HCT116 (cell line): ENCODE data around the gene THYN1. TPM values are rescaled to one million over a fixed set of nuclear protein-coding genes. Genes with fewer than 3 reads are reported as not detected.

ENCODE experiments used
- ATAC-seq: fragments of 200-7000 bp; cut with Tn5 transposase; 2 replicates; pipeline ENCODE4 v1.9.1; 2020; ENCODE audit warnings: mild to moderate bottlenecking, moderate library complexity
- BruUV-seq: library from RNA; stranded (reverse); fragments of 400-500 nt; replicated peaks from 2 replicates; lab custom pipeline; 2021; lab: Mats Ljungman, UMichigan
- CTCF ChIA-PET: fragments of 300-600 bp; sonication (Branson Sonifier 250); formaldehyde crosslinking; loops from one replicate; lab custom pipeline; 2021; ENCODE audit warnings: antibody characterized with exemption; lab: Charles Lee
- POLR2A ChIA-PET: fragments of 300-600, 350-600 bp; sonication (Branson Sonifier 250); formaldehyde crosslinking; loops from one replicate; lab custom pipeline; 2021; ENCODE audit warnings: antibody characterized with exemption; lab: Charles Lee
- RAD21 ChIA-PET, 2 experiments: fragments of 300-600 bp; sonication (Branson Sonifier 250); formaldehyde crosslinking; loops; one replicate each; lab custom pipeline; 2023; ENCODE audit warnings: low total read pairs in 2 of 2; ENCODE audit not compliant: uncharacterized antibody in 2 of 2, unreplicated experiment in 2 of 2, low non-redundant PET in 1 of 2; lab: Charles Lee
- DNase-seq: peaks from one replicate; pipeline ENCODE4 v3.0.0-alpha.2; 2010; ENCODE audit warnings: low read depth, low spot score
- H2AFZ ChIP-seq: fragments of 200-600 bp; shearing (Covaris generic), sonication (generic); 2 replicates; pipeline ENCODE4 v1.6.1; 2017; ENCODE audit warnings: low read depth, mixed run types, mixed read lengths, antibody characterized with exemption, low read length; ENCODE audit not compliant: poor library complexity, severe bottlenecking
- H3K27ac ChIP-seq: 2 replicates; pipeline ENCODE4 v1.5.1; 2012; ENCODE audit warnings: low read depth, low read length
- H3K27me3 ChIP-seq: fragments of 200-600 bp; sonication (generic); 2 replicates; pipeline ENCODE4 v1.6.1; 2016; ENCODE audit warnings: mixed run types, low read length, mixed read lengths; ENCODE audit not compliant: insufficient read depth
- H3K36me3 ChIP-seq, 2 experiments: fragments of 200-500 bp in 1 of 2; fragments of 200-600 bp in 1 of 2; sonication (Bioruptor generic) in 1 of 2; sonication (generic) in 1 of 2; 2 replicates each; pipeline versions ENCODE4 v1.5.1 to v1.6.1; 2014 to 2016; ENCODE audit warnings: low read length in 2 of 2, inconsistent platforms in 1 of 2, mixed read lengths in 1 of 2, mixed run types in 1 of 2; ENCODE audit not compliant: insufficient read depth in 2 of 2, control insufficient read depth in 1 of 2
- H3K4me1 ChIP-seq, 2 experiments: fragments of 200-600 bp in 1 of 2; sonication (generic) in 1 of 2; 2 replicates each; pipeline versions ENCODE4 v1.5.1 to v1.6.1; 2012 to 2017; ENCODE audit warnings: low read length in 2 of 2, inconsistent platforms in 1 of 2, mild to moderate bottlenecking in 1 of 2, mixed read lengths in 1 of 2, mixed run types in 1 of 2, moderate library complexity in 1 of 2; ENCODE audit not compliant: insufficient read depth in 2 of 2, control insufficient read depth in 1 of 2
- H3K4me2 ChIP-seq: fragments of 200-600 bp; sonication (generic); 2 replicates; pipeline ENCODE4 v1.6.1; 2017; ENCODE audit warnings: mixed run types, low read length, mixed read lengths
- H3K4me3 ChIP-seq, 2 experiments: fragments of 200-600 bp in 1 of 2; sonication (generic) in 1 of 2; replicated peaks in 1 of 2; 2 replicates each; pipeline ENCODE4 v1.5.1; 2011 to 2016; ENCODE audit warnings: low read length in 2 of 2, control low read depth in 1 of 2, low read depth in 1 of 2, mild to moderate bottlenecking in 1 of 2, mixed read lengths in 1 of 2, mixed run types in 1 of 2
- H3K79me2 ChIP-seq: fragments of 200-600 bp; sonication (generic); 2 replicates; pipeline ENCODE4 v1.6.1; 2017; ENCODE audit warnings: mild to moderate bottlenecking, mixed run types, low read length, moderate library complexity, mixed read lengths; ENCODE audit not compliant: insufficient read depth
- H3K9ac ChIP-seq: fragments of 200-600 bp; sonication (generic); 2 replicates; pipeline ENCODE4 v1.6.1; 2016; ENCODE audit warnings: low read length, mixed read lengths
- H3K9me2 ChIP-seq: fragments of 200-600 bp; sonication (generic), shearing (Covaris generic); 2 replicates; pipeline ENCODE4 v1.6.1; 2017; ENCODE audit warnings: mixed run types, mild to moderate bottlenecking, moderate library complexity; ENCODE audit not compliant: insufficient read depth
- H3K9me3 ChIP-seq, 2 experiments: fragments of 200-500 bp in 1 of 2; fragments of 200-600 bp in 1 of 2; sonication (Bioruptor generic) in 1 of 2; sonication (generic) in 1 of 2; 2 replicates each; pipeline ENCODE4 v1.6.1; 2014 to 2017; ENCODE audit warnings: low read length in 2 of 2, mixed read lengths in 2 of 2, inconsistent platforms in 1 of 2, low read depth in 1 of 2, mild to moderate bottlenecking in 1 of 2, mixed run types in 1 of 2, moderate library complexity in 1 of 2; ENCODE audit not compliant: control insufficient read depth in 1 of 2, insufficient read depth in 1 of 2
- H4K20me1 ChIP-seq: fragments of 200-600 bp; sonication (generic), shearing (Covaris generic); 2 replicates; pipeline ENCODE4 v1.6.1; 2017; ENCODE audit warnings: mixed run types, mild to moderate bottlenecking, moderate library complexity; ENCODE audit not compliant: insufficient read depth
- ATF3 ChIP-seq: IDR thresholded peaks from 2 replicates; pipeline ENCODE4 v1.6.1; 2012
- CTCF ChIP-seq, 3 experiments: fragments of 200-600 bp in 1 of 3; sonication (generic) in 1 of 3; IDR thresholded peaks in 2 of 3; conservative IDR thresholded peaks in 1 of 3; 2 replicates each; pipeline ENCODE4 v1.5.1; 2012 to 2017; ENCODE audit warnings: low read depth in 2 of 3, low read length in 2 of 3, antibody characterized with exemption in 1 of 3, borderline replicate concordance in 1 of 3, control low read depth in 1 of 3, mild to moderate bottlenecking in 1 of 3, mixed read lengths in 1 of 3, mixed run types in 1 of 3, moderate library complexity in 1 of 3; ENCODE audit not compliant: insufficient read depth in 1 of 3
- EGR1 ChIP-seq: IDR thresholded peaks from 2 replicates; pipeline ENCODE4 v1.6.1; 2012; ENCODE audit warnings: low read depth
- EZH2 ChIP-seq: fragments of 200-600 bp; sonication (generic); IDR thresholded peaks from 2 replicates; pipeline ENCODE4 v1.6.1; 2017; ENCODE audit warnings: antibody characterized with exemption, mixed run types
- JUND ChIP-seq: IDR thresholded peaks from 2 replicates; pipeline ENCODE4 v1.6.1; 2012
- POLR2A ChIP-seq: IDR thresholded peaks from 2 replicates; pipeline ENCODE4 v1.7.0; 2011; ENCODE audit warnings: borderline replicate concordance; ENCODE audit not compliant: insufficient read depth, insufficient read length; ENCODE audit errors: extremely low read depth
- RAD21 ChIP-seq: IDR thresholded peaks from 2 replicates; pipeline ENCODE4 v1.6.1; 2012; ENCODE audit warnings: low read depth, mild to moderate bottlenecking
- SRF ChIP-seq: IDR thresholded peaks from 2 replicates; pipeline ENCODE4 v1.6.1; 2012; ENCODE audit warnings: low read depth
- TCF7L2 ChIP-seq: IDR thresholded peaks from 2 replicates; pipeline ENCODE4 v1.7.0; 2011; ENCODE audit warnings: borderline replicate concordance, inconsistent platforms; ENCODE audit not compliant: insufficient read depth, insufficient read length; ENCODE audit errors: extremely low read depth
- ZNF274 ChIP-seq: fragments of 200-500 bp; sonication (Bioruptor generic); IDR thresholded peaks from 2 replicates; pipeline ENCODE4 v1.6.1; 2014; ENCODE audit warnings: mild to moderate bottlenecking, low read depth, low read length, inconsistent platforms
- intact Hi-C: fragments of 100-400 bp; cut with micrococcal nuclease; formaldehyde crosslinking; loops from 2 replicates; pipeline ENCODE4 v1.10.0; 2022
- total RNA-seq: library from RNA; stranded (reverse); gene quantifications from one replicate; pipeline ENCODE4 v1.2.1, GENCODE V29; 2021; ENCODE audit not compliant: unreplicated experiment
- TF ChIP-seq, protein P1 (sequence below): IDR thresholded peaks from 2 replicates; pipeline ENCODE4 v1.6.1; 2011; ENCODE audit warnings: mild to moderate bottlenecking, low read length, moderate library complexity; ENCODE audit not compliant: insufficient replicate concordance; ENCODE audit errors: extremely low read depth

Gene THYN1
- total RNA-seq, 1 experiment from 2014 or later: 32.2 TPM

- ChIA-PET POLR2A (no interaction called here), CTCF (no interaction called here), RAD21 (no interaction called here)
- Histone ChIP-seq H4K20me1 (no peaks in the 10 kb centered on the region), H3K9me3 (no peaks in the 10 kb centered on the region), H3K27me3 (no peaks in the 10 kb centered on the region), H3K4me3 (no peak overlapping the region), H3K9ac (no peak overlapping the region), H2AFZ (no peak overlapping the region), H3K9me2 (no peaks in the 10 kb centered on the region), H3K27ac (no peak overlapping the region), H3K4me1 (no peaks in the 10 kb centered on the region), H3K79me2 (peaks cover 50% of the 10 kb centered on the region), H3K4me2 (no peak overlapping the region), H3K36me3 (peaks cover 52 to 67% of the 10 kb centered on the region in 2 experiments)
- no TSS peak for BruUV-seq
- ATAC-seq: no peak
- TF ChIP-seq POLR2A: no peak
- TF ChIP-seq CTCF (IDR thresholded peaks at IDR 0.05 in 2 of 3, conservative IDR thresholded peaks at IDR 0.05 in 1 of 3; ENCODE audit: borderline replicate concordance in 1 of 3, insufficient read depth in 1 of 3, low read depth in 2 of 3, low read length in 2 of 3): no peak
- TF ChIP-seq ZNF274: no peak
- no peak for TF ChIP-seq ATF3
- no peak for TF ChIP-seq TCF7L2
- TF ChIP-seq, protein P1, sequence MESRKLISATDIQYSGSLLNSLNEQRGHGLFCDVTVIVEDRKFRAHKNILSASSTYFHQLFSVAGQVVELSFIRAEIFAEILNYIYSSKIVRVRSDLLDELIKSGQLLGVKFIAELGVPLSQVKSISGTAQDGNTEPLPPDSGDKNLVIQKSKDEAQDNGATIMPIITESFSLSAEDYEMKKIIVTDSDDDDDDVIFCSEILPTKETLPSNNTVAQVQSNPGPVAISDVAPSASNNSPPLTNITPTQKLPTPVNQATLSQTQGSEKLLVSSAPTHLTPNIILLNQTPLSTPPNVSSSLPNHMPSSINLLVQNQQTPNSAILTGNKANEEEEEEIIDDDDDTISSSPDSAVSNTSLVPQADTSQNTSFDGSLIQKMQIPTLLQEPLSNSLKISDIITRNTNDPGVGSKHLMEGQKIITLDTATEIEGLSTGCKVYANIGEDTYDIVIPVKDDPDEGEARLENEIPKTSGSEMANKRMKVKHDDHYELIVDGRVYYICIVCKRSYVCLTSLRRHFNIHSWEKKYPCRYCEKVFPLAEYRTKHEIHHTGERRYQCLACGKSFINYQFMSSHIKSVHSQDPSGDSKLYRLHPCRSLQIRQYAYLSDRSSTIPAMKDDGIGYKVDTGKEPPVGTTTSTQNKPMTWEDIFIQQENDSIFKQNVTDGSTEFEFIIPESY: no peak
- TF ChIP-seq EGR1: no peak
- TF ChIP-seq EZH2: no peak
- no peak for TF ChIP-seq RAD21
- no peak for TF ChIP-seq SRF
- no peak for TF ChIP-seq JUND
- intact Hi-C loops: no loop called here
- DNase-seq: no peak
Observed at GRCh38 chr11:134202661-134203060, 50.5 kb downstream of the THYN1 start.
